HL-60/S4 treated with phorbol 12-myristate 13-acetate at 8.2 ng/mL for 4 days and 3 days (cell line): ENCODE data around the gene AGL.
"Not testable (repeated sequence)": the region's sequence is repeated elsewhere in the genome, so short reads cannot be mapped to it uniquely, and the experiment has no call there.

Source experiments
- in situ Hi-C: fragments of 300-500 bp; cut with MboI; formaldehyde crosslinking; loops from 2 replicates; pipeline ENCODE4 v1.15.0; 2022; ENCODE audit warnings: low sequenced_read_pairs

AGL gene

GRCh38 chr1:99935534-99935933 is 85.4 kb downstream of the AGL start:
- in situ Hi-C loops, result no loop called here

GRCh38 chr1:99936071-99936470 is 85.9 kb downstream of the AGL start:
- in situ Hi-C loops, result no loop called here

GRCh38 chr1:99942723-99943122 is 92.6 kb downstream of the AGL start:
- in situ Hi-C loops, result no loop called here

- in situ Hi-C loops, result no loop called here
These were observed 93.1 kb downstream of the AGL start for GRCh38 chr1:99943223-99943794.

GRCh38 chr1:99944192-99944591 is 94.0 kb downstream of the AGL start:
- in situ Hi-C loops, result no loop called here

GRCh38 chr1:99945174-99945573 is 95.0 kb downstream of the AGL start:
- in situ Hi-C loops, result no loop called here

DNA sequence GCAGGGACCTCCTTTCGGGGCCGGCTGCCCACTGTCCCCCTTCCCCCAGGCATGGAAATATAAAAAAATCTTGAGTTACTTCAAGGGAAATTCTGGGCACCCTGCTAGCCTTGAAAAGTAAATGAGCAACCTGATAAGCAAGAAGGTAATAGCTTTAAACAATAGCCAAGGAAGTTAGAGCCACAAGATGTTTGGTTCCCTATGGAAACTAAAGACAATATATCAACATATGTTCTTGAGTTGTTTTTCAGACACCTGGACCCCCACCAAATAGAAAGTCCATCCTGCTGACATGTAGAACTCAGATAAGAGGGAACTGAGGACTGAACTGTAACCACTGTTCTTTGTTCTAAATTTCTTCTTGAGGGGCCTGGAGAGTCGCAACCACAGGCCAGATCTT is 100.3 kb downstream of the AGL start:
- in situ Hi-C loops, result no loop called here

DNA sequence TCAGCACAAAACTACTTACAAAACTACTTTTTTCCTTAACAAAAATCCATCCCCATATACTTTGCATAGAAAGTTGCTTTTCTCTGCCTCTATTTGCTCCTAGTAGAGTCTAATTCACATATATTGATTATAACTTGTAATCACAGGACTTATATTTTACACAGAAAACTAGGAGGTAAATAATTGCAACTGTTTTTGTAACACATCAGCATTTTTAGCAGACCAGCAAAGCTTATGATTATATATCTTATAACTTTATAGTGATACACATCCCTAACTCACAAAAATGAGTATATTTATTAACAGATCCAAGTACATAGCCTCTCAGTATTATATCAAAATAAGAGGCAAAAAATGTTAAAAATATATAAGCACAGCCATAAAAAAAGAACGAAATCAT is 102.4 kb downstream of the AGL start:
- in situ Hi-C loops, result no loop called here

GRCh38 chr1:99955375-99955774 is 105.2 kb downstream of the AGL start:
- in situ Hi-C loops, result no loop called here

DNA sequence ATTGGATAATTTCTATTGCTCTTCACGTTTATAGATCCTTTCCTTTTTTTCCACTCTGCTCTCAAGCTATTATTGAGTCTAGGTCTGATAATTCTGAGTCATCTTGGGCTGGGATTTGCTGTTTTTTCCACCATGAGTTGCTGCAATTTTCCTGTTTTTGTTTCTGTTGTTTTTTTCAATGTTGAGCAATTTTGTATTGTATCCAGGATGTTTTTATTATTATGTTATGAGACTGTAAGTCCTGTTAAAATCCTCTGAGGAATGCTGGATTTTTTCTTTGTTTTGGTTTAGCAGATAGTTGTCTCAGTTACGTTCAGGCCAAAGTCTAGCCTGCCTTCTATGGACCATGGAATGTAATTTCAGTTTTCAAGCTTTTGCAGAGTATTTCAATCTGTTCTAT is 106.6 kb downstream of the AGL start:
- in situ Hi-C loops, result no loop called here

DNA sequence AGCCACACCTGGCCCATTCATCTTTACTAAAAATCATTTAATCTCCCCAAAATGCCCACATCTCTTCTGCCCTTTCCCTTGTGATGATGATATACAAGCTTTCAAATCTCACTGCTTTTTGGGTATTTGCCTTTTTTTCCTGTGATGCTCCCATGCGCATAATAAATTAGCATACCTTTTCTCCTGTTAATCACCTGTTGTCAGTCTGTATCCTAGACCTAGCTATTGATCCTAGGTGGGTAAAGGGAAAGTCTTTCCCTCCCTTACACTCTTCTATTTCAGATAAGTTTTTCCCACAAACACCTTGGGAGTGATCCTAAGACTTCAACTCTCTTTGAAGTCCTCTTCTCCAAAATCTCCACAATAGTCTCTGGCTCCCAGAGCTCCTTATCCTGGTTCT is 107.7 kb downstream of the AGL start:
- in situ Hi-C loops, result no loop called here

DNA sequence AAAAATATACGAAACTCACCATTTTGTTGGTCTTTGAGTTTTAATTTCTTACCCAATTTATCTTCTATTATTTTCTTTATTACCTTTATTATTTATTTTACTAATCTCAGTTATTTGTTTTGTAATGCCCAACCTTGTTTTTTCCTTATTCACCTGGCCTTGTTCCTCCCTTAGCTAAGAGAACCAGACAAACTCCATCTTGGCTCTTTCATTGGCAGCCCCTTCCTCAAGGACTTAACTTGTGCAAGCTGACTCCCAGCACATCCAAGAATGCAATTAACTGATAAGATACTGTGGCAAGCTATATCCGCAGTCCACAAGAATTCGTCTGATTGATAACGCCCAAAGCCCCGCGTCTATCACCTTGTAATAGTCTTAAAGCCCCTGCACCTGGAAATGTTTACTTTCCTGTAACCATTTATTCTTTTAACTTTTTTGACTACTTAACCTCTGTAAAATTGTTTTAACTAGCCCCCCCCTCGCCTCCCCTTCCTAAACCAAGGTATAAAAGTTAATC is 109.1 kb downstream of the AGL start:
- in situ Hi-C loops, result not testable (repeated sequence)

DNA sequence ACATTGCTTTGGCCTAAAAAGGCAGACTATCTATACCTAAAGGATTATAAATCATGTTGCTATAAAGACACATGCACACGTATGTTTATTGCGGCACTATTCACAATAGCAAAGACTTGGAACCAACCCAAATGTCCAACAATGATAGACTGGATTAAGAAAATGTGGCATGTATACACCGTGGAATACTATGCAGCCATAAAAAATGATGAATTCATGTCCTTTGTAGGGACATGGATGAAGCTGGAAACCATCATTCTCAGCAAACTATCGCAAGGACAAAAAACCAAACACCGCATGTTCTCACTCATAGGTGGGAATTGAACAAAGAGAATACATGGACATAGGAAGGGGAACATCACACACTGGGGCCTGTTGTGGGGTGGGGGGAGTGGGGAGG is 110.1 kb downstream of the AGL start:
- in situ Hi-C loops, result not testable (repeated sequence)

- in situ Hi-C loops, result no loop called here
These were observed 113.1 kb downstream of the AGL start for GRCh38 chr1:99963041-99963795.

GRCh38 chr1:99964806-99965205 is 114.6 kb downstream of the AGL start:
- in situ Hi-C loops, result no loop called here

DNA sequence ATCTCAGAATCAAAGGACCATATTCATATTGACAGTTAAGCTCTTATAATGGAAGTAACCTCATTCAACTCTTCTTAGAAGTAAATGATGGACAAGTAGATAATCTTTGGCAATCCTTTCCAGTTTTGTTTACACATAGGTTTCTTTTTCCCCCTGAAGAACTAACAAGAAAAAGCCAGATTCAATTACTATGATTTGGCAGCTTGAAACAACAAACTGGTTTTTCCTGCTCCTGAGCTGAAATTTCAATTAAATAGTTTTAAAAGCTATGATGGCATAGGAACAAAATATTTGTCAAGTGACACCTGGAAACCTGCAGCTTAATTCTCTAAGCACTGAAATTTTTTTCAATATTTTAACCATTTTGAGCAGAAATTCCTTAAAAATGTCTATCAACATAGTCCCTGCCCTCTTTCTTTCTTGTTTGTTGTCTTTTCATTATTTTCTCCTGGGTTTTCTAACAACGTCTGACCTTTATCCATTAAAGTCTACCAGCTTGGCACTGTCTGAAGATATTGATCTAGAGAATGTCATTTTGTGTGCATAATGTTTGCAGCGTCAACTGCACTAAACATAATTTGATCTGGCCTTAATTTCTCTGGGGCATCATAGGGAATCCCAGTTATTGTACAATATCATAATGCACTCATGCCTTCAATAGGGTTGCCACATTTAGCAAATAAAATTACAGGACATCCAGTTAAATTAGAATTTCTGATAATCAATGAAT is 115.7 kb downstream of the AGL start:
- in situ Hi-C loops, result no loop called here

DNA sequence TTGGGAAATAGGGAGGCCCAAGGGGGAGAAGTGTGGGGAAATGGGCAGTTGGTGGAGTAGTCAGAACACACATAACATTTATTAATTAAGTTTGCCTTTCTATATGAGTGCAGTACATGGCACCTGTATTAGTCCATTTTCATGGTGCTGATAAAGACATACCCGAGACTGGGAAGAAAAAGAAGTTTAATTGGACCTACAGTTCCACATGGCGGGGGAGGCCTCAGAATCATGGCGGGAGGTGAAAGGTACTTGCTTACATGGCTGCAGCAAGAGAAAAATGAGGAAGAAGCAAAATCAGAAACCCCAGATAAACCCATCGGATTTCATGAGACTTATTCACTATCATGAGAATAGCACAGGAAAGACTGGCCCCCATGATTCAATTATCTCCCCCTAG is 118.1 kb downstream of the AGL start:
- in situ Hi-C loops, result no loop called here

DNA sequence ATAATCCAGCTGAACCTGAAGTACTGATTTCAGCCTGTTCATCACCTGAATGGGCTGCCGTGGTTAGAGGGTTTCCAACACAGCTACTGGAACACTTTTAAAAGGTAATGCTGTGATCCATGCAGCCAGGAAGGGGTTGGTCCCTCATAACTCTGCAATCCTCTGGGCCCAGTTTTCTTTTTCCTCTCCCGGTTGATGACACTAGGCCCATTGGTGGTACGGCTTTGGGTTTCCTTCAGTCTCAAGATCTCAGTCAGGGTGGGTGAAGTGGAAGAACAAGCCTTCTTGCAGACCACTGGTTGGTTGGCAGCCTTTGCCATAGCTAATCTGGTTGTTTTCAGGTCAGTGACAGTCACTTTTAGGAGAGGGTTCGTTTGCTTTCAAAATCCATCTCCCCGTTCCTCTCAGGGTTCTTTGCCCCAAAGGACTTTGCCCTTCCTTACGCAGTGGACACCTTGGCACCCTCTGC is 119.1 kb downstream of the AGL start:
- in situ Hi-C loops, result no loop called here

DNA sequence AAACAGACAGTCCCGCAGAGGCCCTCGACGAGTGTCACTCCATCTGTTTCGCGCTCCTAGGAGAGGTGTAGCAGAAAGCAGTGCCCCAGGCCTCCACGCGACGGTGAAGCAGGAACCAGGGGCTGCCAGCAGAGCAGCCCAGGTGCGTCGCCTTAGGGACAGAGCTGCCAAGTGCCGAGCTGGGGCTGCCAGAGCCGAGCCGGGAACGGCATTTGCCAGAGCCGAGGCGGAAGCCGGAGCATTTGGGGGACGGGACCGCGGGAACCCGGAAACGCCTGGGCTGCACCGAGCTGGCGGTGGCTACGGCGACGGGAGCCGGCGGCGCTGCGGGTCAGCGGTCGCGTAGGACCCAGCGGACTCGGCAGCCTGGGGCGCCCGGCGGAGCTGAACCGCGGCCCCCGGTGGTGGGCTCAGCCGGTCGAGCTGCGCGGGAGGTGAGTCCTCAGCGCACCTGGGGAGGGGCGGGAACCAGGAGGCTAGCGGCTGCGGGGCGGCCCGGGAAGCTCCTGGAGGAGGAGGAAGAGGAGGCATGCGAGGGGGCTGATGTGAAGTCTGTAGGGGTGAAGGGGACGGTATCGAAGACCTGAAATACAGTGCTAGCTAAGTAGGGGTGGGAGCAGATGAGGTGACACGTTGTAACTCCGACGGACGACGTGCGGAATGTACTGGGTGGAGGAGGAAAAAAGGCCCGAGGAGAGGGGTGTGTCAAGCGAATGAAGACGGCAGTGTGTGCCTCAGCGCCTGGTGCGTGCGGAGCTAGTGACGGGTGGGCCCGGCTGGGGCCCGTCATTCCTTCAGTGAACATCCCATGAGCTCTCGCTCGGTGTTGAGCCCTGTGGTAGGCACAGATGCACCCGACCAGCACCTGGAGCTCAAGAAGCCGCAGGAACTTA is 119.8 kb downstream of the AGL start, which contains the start of gene SLC35A3:
Gene SLC35A3, plus strand, starts transcription at position 268 of the 893 bp plus-strand sequence. CDS start 23,559 bp downstream, outside the sequence.
- in situ Hi-C loops, result no loop called here

DNA sequence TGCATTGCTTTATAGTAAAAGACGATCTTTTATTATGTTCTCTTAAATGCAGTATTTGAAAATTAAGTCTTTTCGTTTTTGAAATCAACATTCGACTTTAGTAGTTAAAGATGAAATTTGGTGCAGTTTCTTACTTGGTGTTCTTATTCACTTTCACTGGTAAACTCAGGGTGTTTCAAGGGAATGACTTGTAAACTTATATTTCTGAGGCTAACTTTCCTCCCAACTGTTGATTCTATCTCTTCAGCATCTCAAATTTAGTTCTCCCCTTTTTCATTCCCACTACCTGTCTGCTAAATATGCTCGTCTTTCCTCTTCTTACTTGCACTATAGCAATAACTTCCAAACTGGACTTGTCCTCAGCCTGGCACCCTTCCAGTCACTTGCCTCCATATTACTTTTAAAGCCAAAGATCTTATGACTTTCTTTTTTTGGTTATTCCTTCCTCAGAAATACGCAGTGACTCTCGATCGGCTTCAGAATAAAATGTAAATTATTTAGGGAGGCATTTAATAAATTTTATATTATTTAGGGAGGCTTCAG is 120.6 kb downstream of the AGL start:
- in situ Hi-C loops, result no loop called here
